Dendritic cell treated with granulocyte-macrophage colony-stimulating factor and Interleukin-4, amounts not matched to agents 40 ng/mL and 50 ng/mL, for 4 days (primary cell): ENCODE data around the gene RPS14.

Source experiments
- H3K27ac Mint-ChIP-seq: one replicate; pipeline ENCODE4 v1.8.0; 2022; ENCODE audit warnings: mild to moderate bottlenecking, mixed read lengths
- H3K27me3 Mint-ChIP-seq: one replicate; pipeline ENCODE4 v1.8.0; 2022; ENCODE audit warnings: mild to moderate bottlenecking, mixed read lengths
- H3K36me3 Mint-ChIP-seq: one replicate; pipeline ENCODE4 v1.8.0; 2022; ENCODE audit warnings: low read depth, mixed read lengths
- H3K4me1 Mint-ChIP-seq: one replicate; pipeline ENCODE4 v1.8.0; 2022; ENCODE audit warnings: low read depth, mixed read lengths
- H3K4me3 Mint-ChIP-seq: one replicate; pipeline ENCODE4 v1.8.0; 2022; ENCODE audit warnings: mild to moderate bottlenecking, moderate library complexity, mixed read lengths
- H3K9me3 Mint-ChIP-seq: one replicate; pipeline ENCODE4 v1.8.0; 2022; ENCODE audit warnings: mixed read lengths
- intact Hi-C: fragments of 100-400 bp; cut with micrococcal nuclease; formaldehyde crosslinking; loops from one replicate; pipeline ENCODE4 v1.15.0; 2022

Gene RPS14

GRCh38 chr5:150400316-150401075 is 49.0 kb downstream of the RPS14 start:
- intact Hi-C loops = no loop called here
- peak overlapping the region; percentile 99 for H3K27ac Mint-ChIP-seq
- no peak overlapping the region for H3K4me3 Mint-ChIP-seq
- no peaks in the 10 kb centered on the region for H3K9me3 Mint-ChIP-seq
- peaks cover 55% of the 10 kb centered on the region for H3K4me1 Mint-ChIP-seq
- H3K36me3 Mint-ChIP-seq = peaks cover 97% of the 10 kb centered on the region
- no peaks in the 10 kb centered on the region for H3K27me3 Mint-ChIP-seq

- peaks cover 97% of the 10 kb centered on the region for H3K36me3 Mint-ChIP-seq
- H3K4me1 Mint-ChIP-seq = peaks cover 49% of the 10 kb centered on the region
- no peak overlapping the region for H3K4me3 Mint-ChIP-seq
- peak overlapping the region; percentile 99 for H3K27ac Mint-ChIP-seq
- intact Hi-C loops = loop anchor here (5.0 kb wide), 1 partner anchor 38 kb away; no protein-coding TSS in a partner anchor
- H3K9me3 Mint-ChIP-seq = no peaks in the 10 kb centered on the region
- no peaks in the 10 kb centered on the region for H3K27me3 Mint-ChIP-seq
Observed at GRCh38 chr5:150399524-150400211, 49.9 kb downstream of the RPS14 start.

- Mint-ChIP-seq H3K36me3 (peaks cover 97% of the 10 kb centered on the region), H3K4me1 (peaks cover 49% of the 10 kb centered on the region), H3K27ac (peak overlapping the region; percentile 99), H3K9me3 (no peaks in the 10 kb centered on the region), H3K4me3 (no peak overlapping the region), H3K27me3 (no peaks in the 10 kb centered on the region)
- intact Hi-C loops = loop anchor here (5.0 kb wide), 1 partner anchor 38 kb away; no protein-coding TSS in a partner anchor
Observed at GRCh38 chr5:150398722-150399523, 50.6 kb downstream of the RPS14 start.

GRCh38 chr5:150397782-150398721 is 51.5 kb downstream of the RPS14 start:
- H3K4me3 Mint-ChIP-seq = no peak overlapping the region
- peaks cover 97% of the 10 kb centered on the region for H3K36me3 Mint-ChIP-seq
- intact Hi-C loops = loop anchor here (5.0 kb wide), 1 partner anchor 39 kb away; no protein-coding TSS in a partner anchor
- no peaks in the 10 kb centered on the region for H3K27me3 Mint-ChIP-seq
- H3K4me1 Mint-ChIP-seq = peaks cover 49% of the 10 kb centered on the region
- H3K9me3 Mint-ChIP-seq = no peaks in the 10 kb centered on the region
- H3K27ac Mint-ChIP-seq = peak overlapping the region; percentile 99

- peak overlapping the region; percentile 99 for H3K27ac Mint-ChIP-seq
Observed at GRCh38 chr5:150397146-150397781, 52.3 kb downstream of the RPS14 start.

GRCh38 chr5:150396267-150396666 is 53.3 kb downstream of the RPS14 start:
- H3K4me3 Mint-ChIP-seq = no peak overlapping the region
- no peaks in the 10 kb centered on the region for H3K27me3 Mint-ChIP-seq
- intact Hi-C loops = loop anchor here (5.0 kb wide), 1 partner anchor 41 kb away; no protein-coding TSS in a partner anchor
- H3K36me3 Mint-ChIP-seq = peaks cover 97% of the 10 kb centered on the region
- H3K9me3 Mint-ChIP-seq = no peaks in the 10 kb centered on the region
- H3K4me1 Mint-ChIP-seq = peaks cover 34% of the 10 kb centered on the region
- peak overlapping the region; percentile 19 for H3K27ac Mint-ChIP-seq

More at GRCh38 chr5:150397146-150397781, 52.3 kb downstream of the RPS14 start:
- intact Hi-C loops = loop anchor here (5.0 kb wide), 1 partner anchor 40 kb away; no protein-coding TSS in a partner anchor
- H3K4me3 Mint-ChIP-seq = no peak overlapping the region
- peaks cover 97% of the 10 kb centered on the region for H3K36me3 Mint-ChIP-seq
- no peaks in the 10 kb centered on the region for H3K27me3 Mint-ChIP-seq
- H3K9me3 Mint-ChIP-seq = no peaks in the 10 kb centered on the region
- peaks cover 42% of the 10 kb centered on the region for H3K4me1 Mint-ChIP-seq

- peaks cover 97% of the 10 kb centered on the region for H3K36me3 Mint-ChIP-seq
Observed at GRCh38 chr5:150395688-150395975, 53.9 kb downstream of the RPS14 start.

GRCh38 chr5:150394912-150395687 is 54.4 kb downstream of the RPS14 start:
- H3K27ac Mint-ChIP-seq = no peak overlapping the region
- H3K4me3 Mint-ChIP-seq = no peak overlapping the region
- no peaks in the 10 kb centered on the region for H3K9me3 Mint-ChIP-seq
- intact Hi-C loops = loop anchor here (5.0 kb wide), 1 partner anchor 42 kb away; no protein-coding TSS in a partner anchor
- peaks cover 30% of the 10 kb centered on the region for H3K4me1 Mint-ChIP-seq
- H3K36me3 Mint-ChIP-seq = peaks cover 97% of the 10 kb centered on the region
- no peaks in the 10 kb centered on the region for H3K27me3 Mint-ChIP-seq

More at GRCh38 chr5:150395688-150395975, 53.9 kb downstream of the RPS14 start:
- Mint-ChIP-seq H3K27ac (no peak overlapping the region), H3K9me3 (no peaks in the 10 kb centered on the region), H3K4me3 (no peak overlapping the region), H3K4me1 (peaks cover 32% of the 10 kb centered on the region), H3K27me3 (no peaks in the 10 kb centered on the region)
- intact Hi-C loops = loop anchor here (5.0 kb wide), 1 partner anchor 42 kb away; no protein-coding TSS in a partner anchor

- H3K4me1 Mint-ChIP-seq = peaks cover 32% of the 10 kb centered on the region
- H3K27ac Mint-ChIP-seq = no peak overlapping the region
- no peak overlapping the region for H3K4me3 Mint-ChIP-seq
- intact Hi-C loops = no loop called here
- no peaks in the 10 kb centered on the region for H3K9me3 Mint-ChIP-seq
- peaks cover 98% of the 10 kb centered on the region for H3K36me3 Mint-ChIP-seq
- no peaks in the 10 kb centered on the region for H3K27me3 Mint-ChIP-seq
Observed at GRCh38 chr5:150394131-150394530, 55.4 kb downstream of the RPS14 start.

- no peak overlapping the region for H3K4me3 Mint-ChIP-seq
- H3K36me3 Mint-ChIP-seq = peaks cover 98% of the 10 kb centered on the region
- no peaks in the 10 kb centered on the region for H3K9me3 Mint-ChIP-seq
- no peak overlapping the region for H3K27ac Mint-ChIP-seq
- H3K4me1 Mint-ChIP-seq = peaks cover 25% of the 10 kb centered on the region
- intact Hi-C loops = no loop called here
- no peaks in the 10 kb centered on the region for H3K27me3 Mint-ChIP-seq
Observed at GRCh38 chr5:150393096-150393645, 56.4 kb downstream of the RPS14 start.

GRCh38 chr5:150392680-150393079 is 56.9 kb downstream of the RPS14 start:
- no peak overlapping the region for H3K27ac Mint-ChIP-seq
- intact Hi-C loops = no loop called here
- no peaks in the 10 kb centered on the region for H3K9me3 Mint-ChIP-seq
- H3K27me3 Mint-ChIP-seq = no peaks in the 10 kb centered on the region
- H3K4me3 Mint-ChIP-seq = no peak overlapping the region
- peaks cover 22% of the 10 kb centered on the region for H3K4me1 Mint-ChIP-seq
- H3K36me3 Mint-ChIP-seq = peaks cover 100% of the 10 kb centered on the region
